Measurements from ENCODE around the gene PLXNB1. TPM values are rescaled to one million over a fixed set of nuclear protein-coding genes. Genes with fewer than 3 reads are reported as not detected.
A peak's percentile ranks its signal among the peaks of the same experiment; 100 is the strongest.
"Not testable (repeated sequence)": the region's sequence is repeated elsewhere in the genome, so short reads cannot be mapped to it uniquely, and the experiment has no call there.

Gene PLXNB1
- total and polyA plus RNA-seq, 12 donors: 27.7 to 135 (median 32.4) TPM

- H3K27ac ChIP-seq: peak overlapping the region; percentile 89 to 99 (median 98)
- peaks cover 0 to 70% (median 15%) of the 10 kb centered on the region in 9 donors for H3K36me3 ChIP-seq
- intact Hi-C loops (cut with DNase I): loop anchor here (1.0 to 10.0 kb wide), 13 partner anchors 38 to 220 kb away; partner anchors contain the start of genes SHISA5 (in 3 of the 10), COL7A1 (in 1 of the 10), NCKIPSD (in 1 of the 10) and SLC26A6 (in 1 of the 10)
- DNase-seq (peak in 1 of 2 donors; percentile 19), ATAC-seq (no peak)
- H3K4me3 ChIP-seq: peak overlapping the region in 3 of 10 donors; percentile 63 to 70 (median 69)
- no peaks in the 10 kb centered on the region for H3K27me3 ChIP-seq
- WGBS, 2 donors: 94% methylated on average over 17 of the region's 17 CpGs
- H3K4me1 ChIP-seq: peaks cover 19 to 55% (median 47%) of the 10 kb centered on the region in 9 donors
- H3K9me3 ChIP-seq: no peaks in the 10 kb centered on the region
- TF ChIP-seq CTCF (IDR thresholded peaks at IDR 0.05): no peak
These were observed 34.9 kb upstream of the PLXNB1 start for GRCh38 chr3:48464713-48465221.

- no peaks in the 10 kb centered on the region for H3K27me3 ChIP-seq
- peak overlapping the region in 2 of 10 donors; percentile 96 for H3K27ac ChIP-seq
- no peak overlapping the region for H3K4me3 ChIP-seq
- no peaks in the 10 kb centered on the region for H3K9me3 ChIP-seq
- peaks cover 0 to 70% (median 18%) of the 10 kb centered on the region in 9 donors for H3K36me3 ChIP-seq
- TF ChIP-seq CTCF (IDR thresholded peaks at IDR 0.05): no peak
- 82 to 95% methylated on average over 9 of the region's 9 CpGs for WGBS, 2 donors
- intact Hi-C loops (cut with DNase I): loop anchor here in 7 of 10 donors (2.0 to 10.0 kb wide), 7 partner anchors 41 to 221 kb away; partner anchors contain the start of genes NCKIPSD (in 1 of the 7), SHISA5 (in 1 of the 7) and SLC26A6 (in 1 of the 7)
- ATAC-seq (no peak), DNase-seq (no peak)
- peaks cover 19 to 44% (median 37%) of the 10 kb centered on the region in 9 donors for H3K4me1 ChIP-seq
These were observed 33.8 kb upstream of the PLXNB1 start for GRCh38 chr3:48463703-48464102.

GRCh38 chr3:48461767-48462166 lies 31.9 kb upstream of the PLXNB1 start:
- intact Hi-C loops (cut with DNase I): loop anchor here in 4 of 10 donors (5.0 to 10.0 kb wide), 4 partner anchors 46 to 223 kb away; partner anchors contain the start of genes NCKIPSD (in 1 of the 4) and SLC26A6 (in 1 of the 4)
- not testable (repeated sequence) for H3K27ac ChIP-seq, H3K27me3 ChIP-seq, H3K4me3 ChIP-seq, H3K9me3 ChIP-seq, DNase-seq, ATAC-seq
- 91 to 93% methylated on average over 7 of the region's 7 CpGs for WGBS, 2 donors
- peaks cover 7 to 25% (median 17%) of the 10 kb centered on the region in 9 donors for H3K4me1 ChIP-seq
- peaks cover 0 to 70% (median 25%) of the 10 kb centered on the region in 9 donors for H3K36me3 ChIP-seq

- H3K4me3 ChIP-seq: no peak overlapping the region
- no peak for DNase-seq
- H3K9me3 ChIP-seq: no peaks in the 10 kb centered on the region
- intact Hi-C loops (cut with DNase I): loop anchor here in 4 of 10 donors (5.0 to 10.0 kb wide), 4 partner anchors 47 to 224 kb away; partner anchors contain the start of genes NCKIPSD (in 1 of the 4) and SLC26A6 (in 1 of the 4)
- H3K27me3 ChIP-seq: no peaks in the 10 kb centered on the region
- ATAC-seq: no peak
- peaks cover 0 to 81% (median 25%) of the 10 kb centered on the region in 9 donors for H3K36me3 ChIP-seq
- H3K27ac ChIP-seq: no peak overlapping the region
- TF ChIP-seq CTCF (IDR thresholded peaks at IDR 0.05): no peak
- H3K4me1 ChIP-seq: peaks cover 2 to 12% (median 10%) of the 10 kb centered on the region in 9 donors
- 89 to 93% methylated on average over 3 of the region's 3 CpGs for WGBS, 2 donors
These were observed 30.6 kb upstream of the PLXNB1 start for GRCh38 chr3:48460517-48460902.

All from heart right ventricle (tissue), 16 donors.